Trophoblast cell (in vitro differentiated cells and primary cell): ENCODE results near the gene MUC4. TPM values are rescaled to one million over a fixed set of nuclear protein-coding genes. Genes with fewer than 3 reads are reported as not detected.

ENCODE experiments used
- DNase-seq, 2 donors: peaks; one replicate each; pipeline ENCODE4 v3.0.0-alpha.2; 2016
- H2AFZ ChIP-seq: 2 replicates; pipeline ENCODE4 v1.6.1; 2013; ENCODE audit warnings: low read length, moderate library complexity, mild to moderate bottlenecking; ENCODE audit not compliant: insufficient read depth, poor library complexity
- H2AK5ac ChIP-seq: 2 replicates; pipeline ENCODE4 v1.6.1; 2013; ENCODE audit warnings: mild to moderate bottlenecking, low read length
- H2BK120ac ChIP-seq: 2 replicates; pipeline ENCODE4 v1.6.1; 2013; ENCODE audit warnings: low read length, mild to moderate bottlenecking, moderate library complexity; ENCODE audit not compliant: insufficient read depth, poor library complexity
- H2BK12ac ChIP-seq: 2 replicates; pipeline ENCODE4 v1.6.1; 2013; ENCODE audit warnings: mild to moderate bottlenecking, low read length, moderate library complexity
- H2BK5ac ChIP-seq: 2 replicates; pipeline ENCODE4 v1.6.1; 2013; ENCODE audit warnings: low read length, low read depth, moderate library complexity, mild to moderate bottlenecking; ENCODE audit not compliant: poor library complexity
- H3K14ac ChIP-seq: 2 replicates; pipeline ENCODE4 v1.6.1; 2013; ENCODE audit warnings: mild to moderate bottlenecking, low read length
- H3K18ac ChIP-seq: 2 replicates; pipeline ENCODE4 v1.6.1; 2013; ENCODE audit warnings: mild to moderate bottlenecking, low read length
- H3K23ac ChIP-seq: 2 replicates; pipeline ENCODE4 v1.6.1; 2013; ENCODE audit warnings: low read length
- H3K27ac ChIP-seq: 2 replicates; pipeline ENCODE4 v1.5.1; 2013; ENCODE audit warnings: low read depth, mild to moderate bottlenecking, inconsistent platforms, low read length, moderate library complexity
- H3K27me3 ChIP-seq: 2 replicates; pipeline ENCODE4 v1.6.1; 2013; ENCODE audit warnings: inconsistent platforms, mild to moderate bottlenecking, low read length, moderate library complexity; ENCODE audit not compliant: insufficient read depth
- H3K36me3 ChIP-seq, 2 experiments: 1 replicate in 1 of 2; 2 replicates in 1 of 2; pipeline ENCODE4 v1.6.1; 2013; ENCODE audit warnings: low read length in 2 of 2, mild to moderate bottlenecking in 2 of 2, moderate library complexity in 1 of 2; ENCODE audit not compliant: insufficient read depth in 2 of 2, control insufficient read depth in 1 of 2
- H3K4ac ChIP-seq: 2 replicates; pipeline ENCODE4 v1.6.1; 2013; ENCODE audit warnings: low read depth, mild to moderate bottlenecking, low read length, moderate library complexity
- H3K4me1 ChIP-seq, 2 experiments: 1 replicate in 1 of 2; 2 replicates in 1 of 2; pipeline ENCODE4 v1.6.1; 2013; ENCODE audit warnings: low read length in 2 of 2, mild to moderate bottlenecking in 2 of 2, moderate library complexity in 1 of 2; ENCODE audit not compliant: insufficient read depth in 2 of 2, control insufficient read depth in 1 of 2
- H3K4me2 ChIP-seq: 2 replicates; pipeline ENCODE4 v1.6.1; 2013; ENCODE audit warnings: inconsistent platforms, mild to moderate bottlenecking, low read length, moderate library complexity
- H3K4me3 ChIP-seq: 2 replicates; pipeline ENCODE4 v1.5.1; 2013; ENCODE audit warnings: mild to moderate bottlenecking, low read depth, low read length, inconsistent platforms
- H3K79me1 ChIP-seq: one replicate; pipeline ENCODE4 v1.6.1; 2013; ENCODE audit warnings: low read length
- H3K79me2 ChIP-seq: 2 replicates; pipeline ENCODE4 v1.6.1; 2013; ENCODE audit warnings: low read length, mild to moderate bottlenecking; ENCODE audit not compliant: control insufficient read depth, insufficient read depth, poor library complexity
- H3K9ac ChIP-seq: 2 replicates; pipeline ENCODE4 v1.6.1; 2013; ENCODE audit warnings: mild to moderate bottlenecking, low read length
- H3K9me3 ChIP-seq: 2 replicates; pipeline ENCODE4 v1.6.1; 2013; ENCODE audit warnings: low read depth, mild to moderate bottlenecking, control low read depth, inconsistent platforms, low read length; ENCODE audit not compliant: insufficient read depth
- H4K12ac ChIP-seq: 2 replicates; pipeline ENCODE4 v1.6.1; 2013; ENCODE audit warnings: low read depth, mild to moderate bottlenecking, low read length, moderate library complexity
- H4K8ac ChIP-seq: 2 replicates; pipeline ENCODE4 v1.6.1; 2013; ENCODE audit warnings: low read depth, mild to moderate bottlenecking, low read length, moderate library complexity
- H4K91ac ChIP-seq: one replicate; pipeline ENCODE4 v1.6.1; 2013; ENCODE audit warnings: low read depth, mild to moderate bottlenecking, low read length, moderate library complexity
- WGBS: extraction: QIAGEN DNeasy Blood & Tissue Kit; methylation state at CpG from one replicate; pipeline ENCODE4 v1.1.7; 2013; ENCODE audit warnings: missing lambda C conversion rate; ENCODE audit not compliant: insufficient read length, insufficient coverage; ENCODE audit errors: extremely low coverage; 5-methylcytosine and 5-hydroxymethylcytosine counted together
- polyA plus RNA-seq: library from polyadenylated mRNA; stranded (reverse); fragments of 200-250 nt; gene quantifications from 2 replicates; pipeline ENCODE4 v1.2.3, GENCODE V29; 2013

MUC4 gene, protein sequence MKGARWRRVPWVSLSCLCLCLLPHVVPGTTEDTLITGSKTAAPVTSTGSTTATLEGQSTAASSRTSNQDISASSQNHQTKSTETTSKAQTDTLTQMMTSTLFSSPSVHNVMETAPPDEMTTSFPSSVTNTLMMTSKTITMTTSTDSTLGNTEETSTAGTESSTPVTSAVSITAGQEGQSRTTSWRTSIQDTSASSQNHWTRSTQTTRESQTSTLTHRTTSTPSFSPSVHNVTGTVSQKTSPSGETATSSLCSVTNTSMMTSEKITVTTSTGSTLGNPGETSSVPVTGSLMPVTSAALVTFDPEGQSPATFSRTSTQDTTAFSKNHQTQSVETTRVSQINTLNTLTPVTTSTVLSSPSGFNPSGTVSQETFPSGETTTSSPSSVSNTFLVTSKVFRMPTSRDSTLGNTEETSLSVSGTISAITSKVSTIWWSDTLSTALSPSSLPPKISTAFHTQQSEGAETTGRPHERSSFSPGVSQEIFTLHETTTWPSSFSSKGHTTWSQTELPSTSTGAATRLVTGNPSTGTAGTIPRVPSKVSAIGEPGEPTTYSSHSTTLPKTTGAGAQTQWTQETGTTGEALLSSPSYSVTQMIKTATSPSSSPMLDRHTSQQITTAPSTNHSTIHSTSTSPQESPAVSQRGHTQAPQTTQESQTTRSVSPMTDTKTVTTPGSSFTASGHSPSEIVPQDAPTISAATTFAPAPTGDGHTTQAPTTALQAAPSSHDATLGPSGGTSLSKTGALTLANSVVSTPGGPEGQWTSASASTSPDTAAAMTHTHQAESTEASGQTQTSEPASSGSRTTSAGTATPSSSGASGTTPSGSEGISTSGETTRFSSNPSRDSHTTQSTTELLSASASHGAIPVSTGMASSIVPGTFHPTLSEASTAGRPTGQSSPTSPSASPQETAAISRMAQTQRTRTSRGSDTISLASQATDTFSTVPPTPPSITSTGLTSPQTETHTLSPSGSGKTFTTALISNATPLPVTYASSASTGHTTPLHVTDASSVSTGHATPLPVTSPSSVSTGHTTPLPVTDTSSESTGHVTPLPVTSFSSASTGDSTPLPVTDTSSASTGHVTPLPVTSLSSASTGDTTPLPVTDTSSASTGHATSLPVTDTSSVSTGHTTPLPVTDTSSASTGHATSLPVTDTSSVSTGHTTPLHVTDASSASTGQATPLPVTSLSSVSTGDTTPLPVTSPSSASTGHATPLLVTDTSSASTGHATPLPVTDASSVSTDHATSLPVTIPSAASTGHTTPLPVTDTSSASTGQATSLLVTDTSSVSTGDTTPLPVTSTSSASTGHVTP (N-terminal part only)
- polyA plus RNA-seq: 0.05 and 0.08 TPM in 2 replicates

GRCh38 chr3:195811756-195812155, at the start of gene MUC4:
MUC4 (minus strand) TSS chr3:195811929; CDS start chr3:195811817, 112 bp downstream.
- H3K4me3 ChIP-seq: no peak within 1 kb of the TSS
- no peak within 1 kb of the TSS for H3K4me2 ChIP-seq
- H3K27ac ChIP-seq: no peak within 1 kb of the TSS
- H3K9ac ChIP-seq: no peak within 1 kb of the TSS
- DNase-seq: no peak
- no peak within 1 kb of the TSS for H4K12ac ChIP-seq
- no peaks in the 10 kb centered on the region for H3K79me2 ChIP-seq
- H3K4ac ChIP-seq: no peak within 1 kb of the TSS
- H3K18ac ChIP-seq: no peak within 1 kb of the TSS
- no peak within 1 kb of the TSS for H2AK5ac ChIP-seq
- no peaks in the 10 kb centered on the region for H3K27me3 ChIP-seq
- H2BK5ac ChIP-seq: no peak within 1 kb of the TSS
- H3K14ac ChIP-seq: no peak within 1 kb of the TSS
- H3K4me1 ChIP-seq: peaks cover 17 to 19% of the 10 kb centered on the region in 2 experiments
- H2BK12ac ChIP-seq: no peak within 1 kb of the TSS
- no peak within 1 kb of the TSS for H4K8ac ChIP-seq
- H4K91ac ChIP-seq: no peak within 1 kb of the TSS
- H2BK120ac ChIP-seq: no peak within 1 kb of the TSS
- peaks cover 5% of the 10 kb centered on the region for H3K9me3 ChIP-seq
- WGBS: no CpG with 5 or more reads among the region's 14 CpGs
- no peak within 1 kb of the TSS for H2AFZ ChIP-seq
- H3K79me1 ChIP-seq: peaks cover 2% of the 10 kb centered on the region
- no peak within 1 kb of the TSS for H3K23ac ChIP-seq
- H3K36me3 ChIP-seq: no peaks in the 10 kb centered on the region

DNA sequence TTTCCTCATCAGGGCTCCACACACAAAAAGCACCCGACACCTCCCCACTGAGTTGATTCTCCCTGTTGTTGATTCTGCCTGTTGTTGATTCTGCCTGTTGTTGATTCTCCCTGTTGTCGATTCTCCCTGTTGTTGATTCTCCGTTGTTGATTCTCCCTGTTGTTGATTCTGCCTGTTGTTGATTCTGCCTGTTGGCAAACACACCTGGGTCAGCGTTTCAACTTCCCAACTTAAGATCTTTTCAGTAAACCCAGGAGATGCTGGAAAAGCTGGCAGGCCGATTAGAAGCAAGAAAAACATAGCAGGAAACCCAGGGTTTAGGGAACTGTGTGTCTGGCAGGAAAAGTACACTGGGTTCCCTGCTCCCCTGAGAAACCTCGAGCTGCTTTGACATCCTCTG, 48.7 kb upstream of the MUC4 start:
- no peak for DNase-seq
- no peak overlapping the region for H3K9ac ChIP-seq
- H3K27me3 ChIP-seq: no peaks in the 10 kb centered on the region
- no CpG with 5 or more reads among the region's 6 CpGs for WGBS
- H3K4me2 ChIP-seq: no peak overlapping the region
- peak overlapping the region; percentile 7 for H2BK5ac ChIP-seq
- H2BK12ac ChIP-seq: no peak overlapping the region
- H3K4ac ChIP-seq: no peak overlapping the region
- no peak overlapping the region for H4K12ac ChIP-seq
- H3K14ac ChIP-seq: no peak overlapping the region
- H3K79me2 ChIP-seq: no peaks in the 10 kb centered on the region
- no peak overlapping the region for H4K8ac ChIP-seq
- H3K79me1 ChIP-seq: no peaks in the 10 kb centered on the region
- no peak overlapping the region for H3K27ac ChIP-seq
- no peak overlapping the region for H3K23ac ChIP-seq
- no peak overlapping the region for H2BK120ac ChIP-seq
- H3K9me3 ChIP-seq: no peaks in the 10 kb centered on the region
- H3K18ac ChIP-seq: no peak overlapping the region
- no peak overlapping the region for H3K4me3 ChIP-seq
- peaks cover 0 to 5% of the 10 kb centered on the region in 2 experiments for H3K4me1 ChIP-seq
- H4K91ac ChIP-seq: no peak overlapping the region
- H3K36me3 ChIP-seq: peaks cover 4 to 10% of the 10 kb centered on the region in 2 experiments
- H2AK5ac ChIP-seq: no peak overlapping the region
- no peak overlapping the region for H2AFZ ChIP-seq

GRCh38 chr3:195859846-195860411, 48.2 kb upstream of the MUC4 start:
- peak overlapping the region; percentile 24 for H3K14ac ChIP-seq
- H3K4me2 ChIP-seq: no peak overlapping the region
- no peak overlapping the region for H2AK5ac ChIP-seq
- H4K8ac ChIP-seq: peak overlapping the region; percentile 7
- H3K18ac ChIP-seq: no peak overlapping the region
- H2BK5ac ChIP-seq: no peak overlapping the region
- H3K23ac ChIP-seq: no peak overlapping the region
- no peaks in the 10 kb centered on the region for H3K27me3 ChIP-seq
- H3K9me3 ChIP-seq: no peaks in the 10 kb centered on the region
- H3K4ac ChIP-seq: no peak overlapping the region
- no peak overlapping the region for H4K12ac ChIP-seq
- H3K27ac ChIP-seq: no peak overlapping the region
- H3K36me3 ChIP-seq: peaks cover 2 to 8% of the 10 kb centered on the region in 2 experiments
- no peaks in the 10 kb centered on the region for H3K79me2 ChIP-seq
- no peak overlapping the region for H2BK120ac ChIP-seq
- H3K79me1 ChIP-seq: no peaks in the 10 kb centered on the region
- no peak for DNase-seq
- WGBS: no CpG with 5 or more reads among the region's 23 CpGs
- no peak overlapping the region for H4K91ac ChIP-seq
- H2AFZ ChIP-seq: peak overlapping the region; percentile 8
- H3K9ac ChIP-seq: no peak overlapping the region
- H3K4me1 ChIP-seq: peaks cover 0 to 5% of the 10 kb centered on the region in 2 experiments
- H2BK12ac ChIP-seq: no peak overlapping the region
- no peak overlapping the region for H3K4me3 ChIP-seq
